Fibroblast of gingiva (primary cell): ENCODE results near the gene JCHAIN.
"Not testable (repeated sequence)": the region's sequence is repeated elsewhere in the genome, so short reads cannot be mapped to it uniquely, and the experiment has no call there.

ENCODE experiments used
- DNase-seq: peaks from one replicate; pipeline ENCODE4 v3.0.0-alpha.2; 2011; ENCODE audit warnings: low read depth

The JCHAIN gene

DNA sequence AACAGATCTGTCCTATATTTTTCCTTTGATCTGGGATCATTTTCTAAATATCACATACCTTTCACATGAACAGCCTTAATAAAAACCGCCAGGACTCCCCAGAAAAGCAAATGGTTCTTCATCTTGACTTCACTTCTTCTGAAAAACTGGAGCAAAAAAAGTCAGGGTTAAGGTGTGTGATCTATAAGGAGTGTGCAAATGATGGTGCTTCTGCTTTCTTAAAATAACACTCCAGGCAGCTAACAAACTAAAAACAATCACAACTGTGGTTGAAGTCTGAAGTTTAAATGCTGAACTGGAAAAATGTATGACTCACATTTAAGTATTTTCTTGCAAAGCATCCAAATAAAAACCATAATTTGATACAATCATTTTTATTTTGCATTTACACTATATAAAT, at the start of gene JCHAIN:
TSS of gene JCHAIN (minus strand) at position 140 of the 400 bp plus-strand sequence. CDS start at position 122, 18 bp downstream.
- DNase-seq: no peak

DNA sequence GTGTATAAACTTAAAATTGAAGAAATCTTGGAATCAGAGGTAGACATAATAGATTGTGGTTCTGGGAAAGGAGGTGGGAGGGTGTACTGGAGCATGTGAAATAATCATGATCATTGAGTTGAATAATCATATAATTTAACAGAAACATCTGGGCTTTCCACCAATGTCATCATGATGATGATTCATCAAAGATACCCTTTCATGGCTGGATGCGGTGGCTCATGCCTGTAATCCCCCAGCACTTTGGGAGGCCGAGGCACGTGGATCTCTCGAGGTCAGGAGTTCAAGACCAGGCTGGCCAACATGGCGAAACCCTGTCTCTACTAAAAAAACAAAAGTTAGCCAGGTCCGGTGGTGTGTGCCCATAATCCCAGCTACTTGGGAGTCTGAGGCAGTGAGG, 48.8 kb upstream of the JCHAIN start:
- peak; percentile 34 for DNase-seq

DNA sequence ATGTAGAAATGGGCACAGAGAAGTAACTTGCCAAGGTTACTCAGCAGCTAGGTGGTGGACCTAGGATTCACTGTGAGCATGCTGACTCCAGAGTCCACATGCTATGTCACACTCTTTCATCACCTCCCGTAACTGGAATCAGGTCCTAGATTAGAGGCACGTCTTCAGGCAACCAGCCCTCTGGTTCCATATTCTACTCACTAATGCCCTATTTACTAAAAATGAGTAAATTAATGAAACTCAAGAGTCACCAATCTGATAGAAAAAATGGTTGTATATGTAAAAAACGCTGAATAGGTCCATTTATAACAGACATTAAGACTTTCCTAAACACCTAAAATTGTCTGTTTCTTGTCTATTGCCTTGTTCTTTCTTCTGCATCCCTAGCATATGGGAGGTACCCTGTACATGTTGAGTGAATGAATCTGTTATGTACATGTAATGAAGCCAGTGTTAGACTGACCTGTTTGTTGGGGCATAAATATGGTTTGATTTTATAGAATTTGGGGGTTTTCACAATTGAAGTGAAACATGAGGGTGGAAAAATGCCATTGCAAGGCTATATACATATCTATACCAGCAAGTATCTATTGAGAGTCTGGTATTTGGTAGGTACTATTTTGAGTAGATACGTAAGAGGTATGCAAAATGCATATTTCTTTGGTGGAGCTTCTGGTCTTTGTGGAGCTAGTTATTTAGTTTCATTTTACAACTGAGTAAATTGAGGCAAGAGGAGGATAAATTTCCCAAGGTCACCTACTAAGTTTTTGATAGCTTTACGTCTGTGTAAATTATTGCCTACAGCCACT, 48.0 kb upstream of the JCHAIN start:
- DNase-seq: no peak

DNA sequence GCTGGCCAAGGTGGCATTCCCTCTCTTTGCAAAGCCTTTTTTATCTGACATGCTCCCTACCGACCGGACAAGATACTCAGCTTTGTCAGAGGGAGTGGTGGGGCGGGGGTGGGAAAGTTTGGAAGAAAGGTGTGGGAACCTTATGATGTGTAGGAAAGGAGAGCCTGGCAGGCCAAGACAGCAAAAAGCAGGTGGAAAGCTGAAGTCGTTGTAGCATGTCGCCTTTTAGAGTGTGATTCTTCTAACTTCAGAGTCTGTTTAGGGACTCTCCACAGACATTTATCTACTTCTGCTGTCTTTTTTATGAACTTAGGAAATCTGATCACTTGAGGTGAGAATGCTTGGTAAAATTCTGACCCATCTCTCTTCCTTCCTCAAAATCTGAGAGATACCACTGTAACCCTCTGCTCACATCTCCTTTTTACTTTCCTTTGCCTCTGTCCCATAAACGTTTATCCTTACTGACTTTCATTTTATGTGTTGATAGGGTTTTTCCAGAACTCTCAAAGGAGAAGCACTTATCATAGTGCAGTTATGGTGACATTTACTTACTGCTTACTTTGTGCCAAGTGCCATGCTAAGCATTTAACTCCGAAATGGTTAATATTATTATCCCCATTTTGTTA, 47.3 kb upstream of the JCHAIN start:
- DNase-seq: no peak

DNA sequence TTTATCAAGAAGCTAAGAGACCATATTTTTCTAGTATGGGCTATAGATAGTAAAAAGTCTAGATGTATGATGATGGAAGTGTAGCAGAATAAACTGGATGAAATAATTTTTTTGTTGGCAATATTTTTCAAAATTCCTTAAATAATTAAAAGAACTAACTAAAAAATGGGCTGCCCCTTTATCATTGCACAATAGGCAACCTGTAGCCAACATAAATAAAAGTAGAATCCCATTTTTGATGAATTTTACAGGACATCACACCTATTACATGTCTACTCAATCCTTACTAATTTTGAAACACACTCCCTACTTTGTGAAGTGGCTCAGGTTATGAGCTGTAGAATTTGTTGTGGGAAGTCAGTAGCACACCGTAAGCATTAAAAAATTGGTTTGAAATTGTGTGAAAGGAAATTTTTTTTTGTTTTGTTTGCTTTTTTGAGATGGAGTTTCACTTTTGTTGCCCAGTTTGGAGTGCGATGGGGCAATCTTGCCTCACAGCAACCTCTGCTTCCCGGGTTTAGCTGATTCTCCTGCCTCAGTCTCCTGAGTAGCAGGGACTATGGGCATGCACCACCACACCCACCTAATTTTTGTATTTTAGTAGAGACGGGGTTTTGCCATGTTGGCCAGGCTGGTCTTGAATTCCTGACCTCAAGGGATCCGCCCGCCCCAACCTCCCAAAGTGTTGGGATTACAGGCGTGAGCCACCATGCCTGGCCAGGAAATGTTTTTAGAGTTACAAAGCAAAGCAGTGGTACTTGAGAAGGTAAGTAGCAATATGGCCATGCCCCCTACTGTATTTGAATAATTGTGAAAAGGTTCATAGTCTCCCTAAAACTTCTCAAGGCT, 46.5 kb upstream of the JCHAIN start:
- DNase-seq: no peak

DNA sequence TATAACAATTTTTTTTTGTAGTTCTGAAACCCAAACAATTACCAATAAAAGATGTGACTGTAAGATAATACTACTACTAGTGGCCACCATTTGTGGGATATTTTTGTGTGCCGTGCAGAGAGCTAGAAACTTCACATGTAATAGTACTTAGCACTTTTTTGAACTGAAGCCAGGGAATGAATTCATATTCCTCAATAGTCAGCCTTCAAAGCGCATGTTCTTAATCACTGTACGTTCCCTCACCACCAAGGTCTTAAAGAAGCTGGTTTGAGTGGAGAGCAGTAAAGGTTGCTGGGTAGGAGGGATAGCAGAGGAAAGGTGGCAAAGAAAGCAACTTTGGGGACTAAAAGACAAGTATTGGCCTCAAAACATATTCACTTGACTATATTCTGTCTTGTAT, 45.8 kb upstream of the JCHAIN start:
- no peak for DNase-seq

DNA sequence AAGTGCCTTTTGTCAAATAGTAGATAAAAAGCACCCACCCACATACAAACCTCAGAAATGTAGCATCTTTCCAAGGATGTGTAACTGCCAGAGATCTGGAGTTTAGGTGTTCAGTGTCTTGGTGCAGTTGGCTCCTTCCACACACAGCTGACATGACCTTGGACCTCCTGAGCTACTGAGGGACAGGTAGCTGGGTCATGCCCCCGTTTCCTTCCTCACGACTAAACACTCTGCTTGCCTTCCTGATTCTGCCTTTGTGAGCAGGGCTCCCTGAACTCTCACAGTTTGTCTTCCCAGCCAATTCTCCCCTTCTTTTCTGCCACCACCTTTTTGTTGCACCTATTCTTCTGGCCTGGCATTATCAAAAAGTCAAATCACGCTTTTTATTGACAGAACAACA, 45.3 kb upstream of the JCHAIN start:
- no peak for DNase-seq

DNA sequence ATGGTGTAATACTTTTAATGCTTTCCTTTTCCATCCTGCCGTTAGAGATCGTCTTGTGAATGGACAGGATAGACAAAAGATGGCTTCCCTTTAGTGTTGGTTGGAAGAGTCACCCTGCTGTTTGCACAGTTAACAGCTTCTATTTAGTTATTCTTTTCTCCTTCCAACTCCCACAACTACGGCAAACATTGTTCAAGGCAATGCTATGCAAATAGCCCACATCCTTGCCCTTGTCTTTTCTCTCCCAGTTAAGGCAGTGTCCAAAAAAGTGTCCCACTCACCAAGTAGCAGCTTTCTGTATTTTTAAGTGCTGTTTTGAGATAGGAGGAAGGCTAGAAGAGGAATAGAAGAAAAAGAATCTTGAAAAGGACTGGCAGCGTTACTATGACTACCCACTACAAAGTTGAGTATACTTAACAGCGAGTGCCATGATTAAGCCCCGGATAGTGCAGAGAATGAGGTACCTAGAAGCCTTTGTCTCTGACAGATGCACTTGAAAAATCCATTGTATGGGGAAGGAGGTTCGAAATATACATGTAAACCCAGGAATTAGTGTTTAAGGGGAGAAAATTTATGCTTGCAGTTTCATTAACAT, 43.4 kb upstream of the JCHAIN start:
- DNase-seq: no peak

DNA sequence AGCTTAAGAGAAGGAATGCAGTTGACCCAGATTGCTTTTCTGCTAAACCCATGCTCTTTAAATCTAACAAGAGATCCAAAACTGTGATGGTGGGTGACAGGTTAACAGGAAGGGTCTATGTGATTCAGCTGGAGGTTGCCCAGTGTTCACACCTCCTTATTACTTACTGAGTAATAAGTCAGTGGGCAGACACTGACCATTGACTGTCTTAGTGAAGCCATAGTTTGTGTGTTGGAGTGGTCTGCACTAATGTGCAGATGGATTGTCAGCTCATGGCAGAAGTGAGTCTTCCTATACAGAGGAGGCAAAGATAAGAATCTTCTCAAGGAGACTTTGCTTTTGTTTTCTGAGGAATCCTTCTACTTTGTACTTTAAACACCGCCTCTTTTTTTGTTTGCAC, 40.2 kb upstream of the JCHAIN start:
- DNase-seq: no peak

DNA sequence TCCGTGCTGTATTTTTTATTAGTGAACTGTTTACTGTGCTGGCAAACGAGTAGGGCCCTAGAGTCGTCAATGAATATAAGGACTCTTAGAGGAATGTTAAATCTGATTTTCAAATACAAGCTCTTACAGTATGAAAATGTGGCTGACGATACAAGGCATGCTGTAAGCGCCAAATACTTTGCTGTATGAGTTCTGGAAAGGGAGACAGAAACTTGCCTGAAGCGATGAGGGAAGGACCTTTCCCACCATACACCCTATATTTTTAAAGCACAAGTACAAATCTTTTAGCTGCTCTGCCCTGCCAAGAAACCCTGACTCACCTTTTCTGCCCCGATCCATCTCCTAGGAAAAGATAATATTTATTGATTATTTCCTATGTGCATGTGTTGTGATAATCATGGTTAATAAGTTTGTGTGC, 39.7 kb upstream of the JCHAIN start:
- DNase-seq: no peak

DNA sequence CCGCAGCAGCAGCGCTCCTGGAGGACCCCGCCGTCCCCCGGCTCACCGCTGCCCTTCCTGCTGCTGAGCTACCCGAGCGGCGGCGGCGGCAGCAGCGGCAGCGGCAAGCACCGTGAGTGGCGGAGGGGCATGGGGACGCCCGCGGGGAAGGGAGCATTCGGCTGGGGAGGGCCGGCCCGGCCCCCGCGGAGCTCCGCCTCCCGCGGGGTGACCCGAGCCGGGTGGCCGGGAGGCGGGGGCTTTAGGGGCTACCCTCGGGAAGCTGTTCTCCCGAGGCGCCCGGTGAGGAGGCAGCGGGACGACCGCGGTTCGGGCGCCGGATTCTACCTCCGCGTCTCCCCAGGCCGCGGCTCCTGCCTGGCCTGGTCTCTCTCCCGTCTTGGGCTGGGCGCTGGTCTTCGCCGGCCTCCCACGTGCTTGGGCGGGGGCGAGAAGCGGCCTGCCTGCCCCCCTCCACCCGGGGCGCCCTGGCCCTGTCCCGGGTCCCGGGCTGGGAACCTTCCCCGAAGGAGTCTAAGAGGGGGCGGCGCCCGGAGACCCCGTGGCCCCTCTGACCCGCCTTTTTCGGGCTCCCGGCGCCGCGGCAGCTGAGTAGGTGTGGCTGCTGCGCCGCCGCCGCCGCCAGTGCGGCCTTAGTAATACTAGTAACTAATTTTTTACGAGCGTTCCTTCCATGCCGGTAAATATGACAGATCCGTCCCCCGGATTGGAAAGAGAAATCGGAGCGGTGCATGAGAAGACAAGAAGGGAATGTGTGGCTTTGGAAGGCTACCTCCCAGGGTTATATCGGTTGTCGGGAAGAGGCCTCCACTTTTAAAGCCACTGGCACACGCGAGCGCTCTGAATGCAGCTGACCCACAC, 39.1 kb upstream of the JCHAIN start:
- DNase-seq: peak; percentile 63

DNA sequence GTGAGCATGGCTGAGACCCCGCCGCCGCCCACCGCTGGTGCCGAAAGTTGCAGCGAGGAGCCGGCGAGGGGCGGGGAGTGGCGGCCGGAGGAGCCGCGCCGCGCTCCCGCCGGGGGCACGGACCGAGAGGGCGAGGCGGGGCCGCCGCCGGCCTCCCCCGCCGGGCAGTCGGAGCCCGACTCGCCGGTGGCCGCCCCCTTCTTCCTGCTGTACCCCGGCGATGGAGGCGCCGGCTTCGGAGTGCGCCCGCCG, 38.5 kb upstream of the JCHAIN start:
- DNase-seq: no peak

DNA sequence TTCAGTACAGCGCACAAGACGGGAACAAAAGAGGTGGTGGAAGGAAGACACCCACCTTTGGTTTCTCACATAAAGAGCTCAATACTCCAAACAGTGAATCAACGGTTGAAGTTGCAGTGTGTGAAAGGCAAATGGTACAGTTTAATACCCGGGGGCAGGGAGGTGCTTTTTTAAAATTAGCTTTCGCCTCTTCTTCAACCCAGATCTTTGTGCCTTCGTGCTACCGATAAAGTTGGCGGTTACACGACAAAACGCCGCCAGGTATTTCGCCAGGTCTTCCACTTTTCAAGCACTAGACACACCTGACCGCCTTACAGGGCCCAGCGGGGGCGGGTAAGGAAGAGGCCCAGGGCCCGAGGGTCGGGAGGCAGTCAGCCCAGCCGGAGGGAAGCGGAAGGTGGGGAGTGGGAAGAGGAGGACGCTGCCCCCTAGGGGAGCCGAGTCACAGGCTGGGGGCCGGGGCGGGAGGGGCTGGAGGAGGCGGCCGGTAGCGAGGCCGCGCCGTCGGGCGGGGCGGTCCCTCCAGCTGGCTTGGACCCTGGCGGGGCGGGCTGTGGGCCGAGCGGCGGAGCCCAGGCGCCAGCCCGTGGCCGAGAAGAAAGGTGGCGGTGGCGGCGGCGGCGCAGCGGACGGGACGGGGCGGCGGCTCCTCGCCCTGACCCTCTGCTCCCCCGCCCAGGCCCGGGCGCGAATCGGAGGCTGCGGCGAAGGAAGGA, 38.1 kb upstream of the JCHAIN start:
- DNase-seq: peak; percentile 65

DNA sequence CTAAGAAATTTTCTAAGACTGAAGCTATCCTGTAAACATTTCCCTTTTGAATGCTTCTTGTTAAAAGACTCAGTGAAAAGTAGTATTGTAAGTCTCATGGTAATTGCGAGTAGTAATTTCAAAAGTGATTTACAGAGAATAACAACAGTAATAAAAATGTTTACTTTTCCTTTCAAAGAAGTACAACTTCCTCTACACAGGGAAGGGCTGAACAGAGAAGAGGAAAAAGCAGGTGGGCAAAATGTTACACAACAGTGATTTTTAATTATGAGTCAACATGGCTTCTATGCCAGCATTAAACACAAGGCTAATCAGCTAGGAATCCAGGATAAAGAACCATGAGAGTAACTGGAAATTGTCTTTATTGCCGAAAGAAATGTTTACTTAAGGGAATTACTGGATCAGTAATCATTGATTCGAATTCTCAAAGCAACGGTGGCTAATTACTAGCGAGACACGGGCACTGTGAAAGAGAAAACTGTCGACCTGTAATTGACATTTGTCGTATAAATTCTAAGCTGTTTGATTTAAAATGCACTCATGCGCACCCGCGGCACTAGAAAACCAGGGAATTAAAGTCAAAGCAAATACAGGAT, 37.4 kb upstream of the JCHAIN start:
- peak; percentile 40 for DNase-seq

DNA sequence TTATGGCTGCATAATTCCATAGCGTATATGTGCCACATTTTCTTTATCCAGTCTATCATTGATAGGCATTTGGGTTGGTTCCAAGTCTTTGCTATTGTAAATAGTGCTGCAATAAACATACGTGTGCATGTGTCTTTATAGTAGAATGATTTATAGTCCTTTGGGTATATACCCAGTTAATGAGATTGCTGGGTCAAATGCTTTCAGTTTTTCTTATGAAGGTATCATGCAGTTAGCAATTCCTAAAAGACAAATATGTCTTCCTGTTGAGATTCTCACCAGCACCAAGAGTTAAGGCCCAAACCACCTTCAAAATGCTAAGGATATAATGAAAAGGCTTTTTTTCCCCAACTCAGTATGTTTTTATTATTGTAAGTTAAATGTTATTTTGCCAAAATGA, 36.3 kb upstream of the JCHAIN start:
- not testable (repeated sequence) for DNase-seq

DNA sequence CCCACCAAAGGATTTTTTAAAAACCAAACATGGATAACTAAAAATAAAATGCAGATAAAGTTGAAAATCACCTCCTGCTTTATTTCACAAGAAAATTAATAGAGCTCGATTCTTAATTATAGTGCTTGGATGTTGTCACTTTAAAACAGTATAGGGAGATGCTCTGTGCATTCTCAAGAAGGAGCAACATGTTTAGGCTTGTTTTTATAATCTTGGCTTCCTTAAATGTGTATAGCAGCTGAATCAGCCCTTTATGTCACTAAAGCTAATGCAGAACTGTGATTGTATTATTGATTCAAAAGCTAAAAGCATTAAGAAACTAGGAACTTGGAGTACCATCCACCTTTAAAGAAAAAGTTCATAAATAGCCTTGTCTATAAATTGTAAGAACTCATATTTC, 35.0 kb upstream of the JCHAIN start:
- no peak for DNase-seq

DNA sequence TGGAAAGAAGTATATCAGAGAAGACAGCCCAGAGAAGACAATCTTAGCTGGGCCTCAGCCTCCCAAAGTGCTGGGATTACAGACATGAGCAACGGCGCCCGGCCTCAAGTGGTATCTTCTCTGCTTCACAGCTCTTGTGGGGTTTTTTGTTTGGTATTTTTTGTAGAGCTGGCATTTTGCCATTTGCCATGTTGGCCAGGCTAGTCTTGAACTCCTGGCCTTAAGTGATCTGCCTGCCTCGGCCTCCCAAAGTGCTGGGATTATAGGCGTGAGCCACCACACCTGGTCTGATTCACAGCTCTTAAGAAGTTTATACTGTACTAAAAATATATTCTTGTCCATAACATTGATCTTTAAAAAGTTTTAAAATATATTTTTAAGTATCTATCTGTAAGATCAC, 34.4 kb upstream of the JCHAIN start:
- DNase-seq: no peak

DNA sequence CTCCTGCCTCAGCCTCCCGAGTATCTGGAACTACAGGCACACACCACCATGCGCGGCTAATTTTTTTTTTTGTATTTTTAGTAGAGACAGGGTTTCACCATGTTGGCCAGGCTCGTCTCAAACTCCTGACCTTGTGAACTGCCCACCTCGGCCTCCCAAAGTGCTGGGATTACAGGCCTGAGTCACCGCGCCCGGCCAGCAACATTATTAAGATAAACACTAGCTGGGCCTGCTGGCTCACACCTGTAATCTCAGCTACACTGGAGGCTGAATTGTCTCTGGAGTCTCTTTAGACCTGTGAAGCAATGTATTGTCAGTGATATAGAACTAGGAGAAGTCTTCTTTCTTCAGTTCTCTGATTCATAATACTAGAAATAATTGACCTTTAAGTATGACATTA, 32.1 kb upstream of the JCHAIN start:
- not testable (repeated sequence) for DNase-seq

DNA sequence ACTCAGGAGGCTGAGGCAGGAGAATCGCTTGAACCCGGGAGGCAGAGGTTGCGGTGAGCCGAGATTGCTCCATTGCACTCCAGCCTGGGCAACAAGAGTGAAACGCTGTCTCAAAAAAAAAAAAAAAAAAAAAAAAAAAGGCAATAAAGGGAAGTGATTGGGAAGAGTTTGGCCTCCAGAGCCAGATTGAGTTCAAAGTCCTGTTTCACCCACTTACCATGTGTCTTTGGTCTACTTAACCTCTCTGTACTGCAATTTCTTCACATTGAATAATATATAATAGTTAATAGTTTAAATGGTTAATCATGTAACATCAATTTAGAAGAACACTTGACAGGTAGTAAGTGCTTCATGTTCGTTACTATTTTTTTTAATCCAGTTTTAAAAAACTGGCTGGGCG, 28.3 kb upstream of the JCHAIN start:
- not testable (repeated sequence) for DNase-seq

DNA sequence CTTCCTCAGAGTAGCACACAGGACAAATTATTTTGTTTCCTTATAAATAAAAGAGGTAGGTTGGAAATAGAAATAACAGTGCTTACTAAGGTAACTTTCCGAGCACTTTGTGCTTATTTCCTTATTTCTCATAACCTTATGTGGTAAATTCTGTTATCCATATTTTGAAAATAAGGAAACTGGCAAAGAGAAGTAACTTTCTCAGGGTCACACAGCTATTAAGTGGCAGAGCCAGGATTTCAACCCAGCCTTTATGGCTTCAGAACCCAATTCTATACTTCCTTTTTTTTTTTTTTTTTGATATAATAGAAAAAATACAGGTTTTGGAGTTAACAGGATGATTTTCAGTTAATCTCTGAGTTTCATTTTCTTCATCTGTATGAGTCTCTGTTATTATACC, 25.4 kb upstream of the JCHAIN start:
- DNase-seq: no peak

DNA sequence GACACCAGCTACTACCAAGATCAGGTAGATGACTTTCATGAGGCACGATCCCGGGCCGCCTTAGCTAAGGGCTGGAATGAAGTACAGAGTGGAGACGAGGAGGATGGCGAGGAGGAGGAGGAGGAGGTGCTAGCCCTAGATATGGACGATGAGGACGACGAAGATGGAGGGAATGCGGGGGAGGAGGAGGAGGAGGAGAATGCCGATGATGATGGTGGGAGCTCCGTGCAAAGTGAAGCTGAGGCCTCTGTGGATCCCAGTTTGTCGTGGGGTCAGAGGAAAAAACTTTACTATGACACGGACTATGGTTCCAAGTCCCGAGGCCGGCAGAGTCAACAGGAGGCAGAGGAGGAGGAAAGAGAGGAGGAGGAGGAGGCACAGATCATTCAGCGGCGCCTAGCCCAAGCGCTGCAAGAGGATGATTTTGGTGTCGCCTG, 22.5 kb upstream of the JCHAIN start:
- no peak for DNase-seq
